AG09309 (cell line): ENCODE measurements around the gene TMBIM4.
A peak's percentile ranks its signal among the peaks of the same experiment; 100 is the strongest.

Experiments
- DNase-seq: peaks from one replicate; pipeline ENCODE4 v3.0.0-alpha.2; 2010; ENCODE audit warnings: low read depth
- H3K4me3 ChIP-seq: 2 replicates; pipeline ENCODE4 v1.5.1; 2011; ENCODE audit warnings: mild to moderate bottlenecking, low read depth, low read length, moderate library complexity; ENCODE audit not compliant: control insufficient read depth
- TF ChIP-seq, protein P1 (sequence below): IDR thresholded peaks from 2 replicates; pipeline ENCODE4 v1.5.1; 2011; ENCODE audit warnings: mild to moderate bottlenecking, low read depth, low read length, inconsistent platforms; ENCODE audit not compliant: insufficient read depth, control insufficient read depth; ENCODE audit errors: missing control alignments

Gene TMBIM4

DNA sequence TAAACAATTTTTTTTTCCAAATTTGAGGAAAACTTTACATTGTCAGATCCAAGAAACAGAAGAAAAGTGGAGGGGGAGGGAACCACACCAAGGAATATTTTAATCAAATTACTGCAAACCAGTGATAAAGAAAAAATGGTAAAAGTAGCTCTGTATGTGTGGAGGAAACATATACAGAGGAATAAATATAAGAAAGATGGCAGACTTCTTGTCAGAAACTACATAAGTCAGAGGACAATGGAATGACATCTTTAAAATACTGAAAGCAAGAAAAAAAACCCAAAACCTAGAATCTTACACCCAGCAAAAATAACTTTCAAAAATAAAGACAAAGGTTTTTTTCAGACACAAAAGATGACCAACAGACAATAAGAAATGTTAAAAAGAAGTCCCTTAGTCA, 29.1 kb downstream of the TMBIM4 start:
- no peak for DNase-seq
- TF ChIP-seq, protein P1, sequence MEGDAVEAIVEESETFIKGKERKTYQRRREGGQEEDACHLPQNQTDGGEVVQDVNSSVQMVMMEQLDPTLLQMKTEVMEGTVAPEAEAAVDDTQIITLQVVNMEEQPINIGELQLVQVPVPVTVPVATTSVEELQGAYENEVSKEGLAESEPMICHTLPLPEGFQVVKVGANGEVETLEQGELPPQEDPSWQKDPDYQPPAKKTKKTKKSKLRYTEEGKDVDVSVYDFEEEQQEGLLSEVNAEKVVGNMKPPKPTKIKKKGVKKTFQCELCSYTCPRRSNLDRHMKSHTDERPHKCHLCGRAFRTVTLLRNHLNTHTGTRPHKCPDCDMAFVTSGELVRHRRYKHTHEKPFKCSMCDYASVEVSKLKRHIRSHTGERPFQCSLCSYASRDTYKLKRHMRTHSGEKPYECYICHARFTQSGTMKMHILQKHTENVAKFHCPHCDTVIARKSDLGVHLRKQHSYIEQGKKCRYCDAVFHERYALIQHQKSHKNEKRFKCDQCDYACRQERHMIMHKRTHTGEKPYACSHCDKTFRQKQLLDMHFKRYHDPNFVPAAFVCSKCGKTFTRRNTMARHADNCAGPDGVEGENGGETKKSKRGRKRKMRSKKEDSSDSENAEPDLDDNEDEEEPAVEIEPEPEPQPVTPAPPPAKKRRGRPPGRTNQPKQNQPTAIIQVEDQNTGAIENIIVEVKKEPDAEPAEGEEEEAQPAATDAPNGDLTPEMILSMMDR: no peak
- H3K4me3 ChIP-seq: no peak overlapping the region

DNA sequence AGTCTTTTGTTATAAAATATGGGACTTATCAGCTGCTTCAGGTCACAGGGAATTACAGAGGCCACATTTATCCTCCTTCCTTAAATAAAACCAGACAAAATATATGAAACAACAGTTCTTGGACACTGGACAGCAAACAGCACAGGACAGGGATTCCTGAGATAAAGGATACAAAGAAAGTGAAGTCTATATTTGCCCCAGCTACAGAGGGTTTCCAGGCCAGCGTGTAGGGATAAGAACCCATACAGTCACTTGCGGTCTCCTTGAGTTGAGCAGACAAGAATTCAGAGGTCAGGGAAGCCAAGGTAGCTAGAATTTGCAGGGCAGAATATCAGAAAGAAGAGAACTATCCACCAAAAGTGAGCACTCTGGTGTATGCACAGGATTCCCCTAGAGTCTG, 30.5 kb downstream of the TMBIM4 start:
- no peak overlapping the region for H3K4me3 ChIP-seq
- TF ChIP-seq, protein P1: no peak
- no peak for DNase-seq

DNA sequence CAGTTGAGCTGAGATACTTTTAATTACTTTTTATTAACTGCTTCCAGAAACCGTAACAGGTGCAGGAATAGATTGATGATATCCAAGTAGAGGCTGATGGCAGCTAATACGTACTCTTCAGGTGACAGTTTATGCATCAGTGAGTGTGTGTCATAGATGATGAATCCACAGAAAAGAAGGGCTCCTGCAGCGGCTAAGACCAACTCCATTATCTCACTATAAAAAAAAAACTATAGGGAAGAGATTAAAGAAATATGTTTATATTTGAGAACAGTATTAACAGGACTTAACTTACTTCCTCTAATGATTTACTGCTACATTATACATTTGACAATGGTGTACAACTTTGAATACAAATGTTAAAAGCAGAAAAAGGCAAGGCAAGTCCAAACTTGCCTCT, 31.9 kb downstream of the TMBIM4 start:
- no peak overlapping the region for H3K4me3 ChIP-seq
- DNase-seq: no peak
- TF ChIP-seq, protein P1: no peak

DNA sequence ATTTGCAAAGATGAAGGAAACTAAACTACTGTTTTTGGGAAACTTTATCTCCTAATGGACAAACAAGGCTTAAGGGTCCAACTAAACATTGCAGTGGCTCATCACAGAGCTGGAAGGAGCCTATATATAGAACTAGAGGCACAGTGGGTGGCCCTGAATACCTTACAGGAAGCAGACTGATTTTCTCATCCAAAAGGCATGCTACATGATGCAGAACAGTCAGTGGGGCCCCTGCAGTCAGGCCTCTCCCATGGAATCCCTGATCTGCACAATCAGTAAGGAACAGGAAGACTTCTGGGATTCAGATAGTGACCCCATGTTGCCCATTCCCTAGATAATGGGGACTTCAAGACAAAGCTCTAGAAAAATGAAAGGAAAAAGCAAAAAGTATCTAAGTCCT, 37.4 kb downstream of the TMBIM4 start:
- TF ChIP-seq, protein P1: no peak
- peak; percentile 28 for DNase-seq
- no peak overlapping the region for H3K4me3 ChIP-seq

DNA sequence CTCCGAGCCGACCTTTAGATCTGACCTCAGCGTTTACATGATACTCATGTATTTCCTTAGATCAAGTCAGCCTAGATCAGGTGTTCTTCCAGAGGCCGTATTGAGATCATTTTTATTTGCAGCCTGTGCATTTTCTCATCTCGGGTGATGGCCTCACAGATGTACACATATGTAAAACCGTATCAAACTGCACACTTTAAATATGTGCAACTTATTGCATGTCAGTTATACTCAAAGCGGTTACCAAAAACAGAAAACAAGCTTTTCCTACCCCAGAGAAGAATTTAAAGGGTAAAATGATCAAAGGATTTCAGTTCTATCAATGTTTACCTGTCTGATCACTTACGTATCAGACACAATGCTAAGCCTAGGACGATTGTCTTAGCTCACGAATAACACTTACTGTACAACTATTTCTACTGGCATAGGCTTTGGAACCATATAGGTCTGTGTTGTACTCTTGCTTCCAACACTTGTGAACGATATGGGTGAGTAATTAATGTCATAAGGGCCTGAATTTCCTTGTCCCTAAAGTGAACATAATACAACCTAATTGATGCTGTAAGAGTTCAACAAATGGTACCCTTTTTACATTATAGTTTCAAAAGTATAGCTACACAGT, 38.6 kb downstream of the TMBIM4 start:
- H3K4me3 ChIP-seq: peak overlapping the region; percentile 61
- DNase-seq: no peak
- TF ChIP-seq, protein P1: no peak

DNA sequence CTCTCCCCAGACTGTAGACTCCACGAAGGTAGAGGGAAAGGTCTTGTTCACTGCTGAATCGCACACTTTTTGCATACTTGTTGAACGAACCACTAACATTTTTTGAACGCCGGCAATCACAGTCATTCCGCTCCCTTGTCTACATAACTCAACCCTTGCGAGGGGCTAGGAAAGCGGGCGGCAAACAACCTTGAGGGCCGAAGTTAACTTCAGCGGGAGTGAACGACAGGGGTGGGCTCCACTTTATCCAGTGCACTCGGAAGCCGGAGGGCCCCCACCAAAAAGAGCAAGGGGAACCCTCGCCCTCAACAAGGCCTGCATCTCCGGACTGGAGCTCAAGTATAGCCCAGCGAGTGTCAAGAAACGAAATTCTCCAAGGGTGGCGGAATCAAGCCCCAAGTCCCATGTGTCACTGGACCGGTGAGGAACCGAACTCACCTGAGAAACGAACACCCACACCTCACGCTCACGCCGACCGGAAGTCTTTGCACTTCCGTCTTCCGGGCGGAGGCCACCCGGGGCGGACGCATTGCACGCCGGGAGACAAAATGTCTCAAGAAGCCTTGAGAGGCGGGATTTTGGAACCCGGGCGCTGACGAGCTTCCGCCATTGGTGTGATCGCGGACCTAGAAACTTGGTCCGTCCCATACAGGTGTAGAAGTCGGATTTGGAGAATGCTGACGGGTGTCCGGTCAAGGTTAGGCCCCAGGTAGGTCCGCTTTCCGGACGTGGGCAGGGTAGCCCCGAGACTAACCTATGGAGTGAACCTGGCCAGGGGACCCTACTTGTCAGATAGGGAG, 39.3 kb downstream of the TMBIM4 start, which contains the start of gene LLPH:
LLPH (minus strand) TSS at position 484 of the 800 bp plus-strand sequence. CDS start 1,644 bp downstream, outside the sequence.
- DNase-seq: peak; percentile 45
- TF ChIP-seq, protein P1: no peak
- peak within 1 kb of the TSS; percentile 61 for H3K4me3 ChIP-seq
